MCF 10A (cell line): ENCODE data around the gene SDCCAG8. TPM values are rescaled to one million over a fixed set of nuclear protein-coding genes. Genes with fewer than 3 reads are reported as not detected.
A peak's percentile ranks its signal among the peaks of the same experiment; 100 is the strongest.

Experiments used
- BruUV-seq: library from RNA; stranded (reverse); fragments of 400-500 nt; replicated peaks from 2 replicates; lab custom pipeline; 2021; lab: Mats Ljungman, UMichigan
- CTCF ChIA-PET: fragments of 300-600 bp; sonication (Branson Sonifier 250); formaldehyde crosslinking; extraction: SDS; loops from one replicate; lab custom pipeline; 2021; ENCODE audit warnings: antibody characterized with exemption, inconsistent platforms; lab: Yijun Ruan, JAX
- POLR2A ChIA-PET: fragments of 300-600, 350-650 bp; sonication (Branson Sonifier 250); formaldehyde crosslinking; extraction: SDS; loops from one replicate; lab custom pipeline; 2020; ENCODE audit warnings: antibody characterized with exemption, inconsistent platforms; lab: Yijun Ruan, JAX
- DNase-seq: peaks from one replicate; pipeline ENCODE4 v3.0.0-alpha.2; 2018; ENCODE audit not compliant: unreplicated experiment
- H3K27ac Mint-ChIP-seq: one replicate; pipeline ENCODE4 v1.8.0; 2022; ENCODE audit warnings: mild to moderate bottlenecking, low read depth, mixed read lengths; ENCODE audit not compliant: unreplicated experiment
- H3K27me3 Mint-ChIP-seq: one replicate; pipeline ENCODE4 v1.8.0; 2022; ENCODE audit warnings: mixed read lengths; ENCODE audit not compliant: insufficient read depth, unreplicated experiment
- H3K36me3 Mint-ChIP-seq: one replicate; pipeline ENCODE4 v1.8.0; 2022; ENCODE audit warnings: mild to moderate bottlenecking, moderate library complexity, mixed read lengths; ENCODE audit not compliant: insufficient read depth, unreplicated experiment
- H3K4me1 Mint-ChIP-seq: one replicate; pipeline ENCODE4 v1.8.0; 2022; ENCODE audit warnings: mixed read lengths; ENCODE audit not compliant: insufficient read depth, unreplicated experiment
- H3K4me3 Mint-ChIP-seq: one replicate; pipeline ENCODE4 v1.8.0; 2022; ENCODE audit warnings: mild to moderate bottlenecking, moderate library complexity, mixed read lengths; ENCODE audit not compliant: unreplicated experiment
- H3K9me3 Mint-ChIP-seq: one replicate; pipeline ENCODE4 v1.8.0; 2022; ENCODE audit warnings: mixed read lengths; ENCODE audit not compliant: unreplicated experiment
- intact Hi-C: fragments of 100-400 bp; cut with micrococcal nuclease; formaldehyde crosslinking; loops from 2 replicates; pipeline ENCODE4 v1.14.1; 2022
- total RNA-seq: library from RNA; stranded (reverse); gene quantifications from 2 replicates; pipeline ENCODE4 v1.2.3, GENCODE V29; 2022
- TF ChIP-seq, protein P1 (sequence below): fragments of 200-600 bp; IDR thresholded peaks from one replicate; pipeline ENCODE4 v1.8.0; 2022; ENCODE audit warnings: antibody characterized with exemption, mild to moderate bottlenecking; ENCODE audit not compliant: unreplicated experiment

The SDCCAG8 gene
- total RNA-seq, 1 experiment from 2014 or later: 128 TPM

DNA sequence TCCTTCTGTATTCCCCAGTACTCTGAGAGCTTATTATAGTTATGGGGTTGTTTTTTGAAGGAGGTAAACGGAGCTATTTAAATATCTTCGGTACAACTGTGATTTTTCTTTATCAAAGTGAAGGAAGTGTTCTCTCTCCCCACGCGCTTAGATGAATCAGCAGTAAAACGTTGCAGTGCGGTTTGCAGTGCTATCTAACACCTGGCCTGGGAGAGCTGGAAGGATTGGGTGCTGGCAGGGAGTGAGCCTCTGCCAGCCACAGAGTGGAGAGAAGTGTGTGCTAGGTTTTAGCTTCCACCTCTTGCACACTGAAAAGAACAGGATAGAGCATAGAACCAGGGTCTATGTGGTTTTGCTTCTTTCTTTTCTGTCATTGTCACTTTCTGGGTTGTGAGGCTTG, 165.9 kb downstream of the SDCCAG8 start:
- Mint-ChIP-seq H3K36me3 (peaks cover 29% of the 10 kb centered on the region), H3K4me1 (peaks cover 14% of the 10 kb centered on the region), H3K27me3 (no peaks in the 10 kb centered on the region), H3K4me3 (no peak overlapping the region), H3K9me3 (no peaks in the 10 kb centered on the region), H3K27ac (no peak overlapping the region)
- intact Hi-C loops: no loop called here
- ChIA-PET POLR2A (interaction anchor here (0.6 to 1.2 kb wide), 2 partner anchors 12 to 71 kb away, joined by 3 to 4 read pairs; no protein-coding TSS in a partner anchor), CTCF (interaction anchor here (0.5 to 1.1 kb wide), 3 partner anchors 12 to 422 kb away, joined by 3 read pairs; no protein-coding TSS in a partner anchor)
- no TSS peak for BruUV-seq
- DNase-seq: peak; percentile 66
- TF ChIP-seq, protein P1, sequence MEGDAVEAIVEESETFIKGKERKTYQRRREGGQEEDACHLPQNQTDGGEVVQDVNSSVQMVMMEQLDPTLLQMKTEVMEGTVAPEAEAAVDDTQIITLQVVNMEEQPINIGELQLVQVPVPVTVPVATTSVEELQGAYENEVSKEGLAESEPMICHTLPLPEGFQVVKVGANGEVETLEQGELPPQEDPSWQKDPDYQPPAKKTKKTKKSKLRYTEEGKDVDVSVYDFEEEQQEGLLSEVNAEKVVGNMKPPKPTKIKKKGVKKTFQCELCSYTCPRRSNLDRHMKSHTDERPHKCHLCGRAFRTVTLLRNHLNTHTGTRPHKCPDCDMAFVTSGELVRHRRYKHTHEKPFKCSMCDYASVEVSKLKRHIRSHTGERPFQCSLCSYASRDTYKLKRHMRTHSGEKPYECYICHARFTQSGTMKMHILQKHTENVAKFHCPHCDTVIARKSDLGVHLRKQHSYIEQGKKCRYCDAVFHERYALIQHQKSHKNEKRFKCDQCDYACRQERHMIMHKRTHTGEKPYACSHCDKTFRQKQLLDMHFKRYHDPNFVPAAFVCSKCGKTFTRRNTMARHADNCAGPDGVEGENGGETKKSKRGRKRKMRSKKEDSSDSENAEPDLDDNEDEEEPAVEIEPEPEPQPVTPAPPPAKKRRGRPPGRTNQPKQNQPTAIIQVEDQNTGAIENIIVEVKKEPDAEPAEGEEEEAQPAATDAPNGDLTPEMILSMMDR: no peak

DNA sequence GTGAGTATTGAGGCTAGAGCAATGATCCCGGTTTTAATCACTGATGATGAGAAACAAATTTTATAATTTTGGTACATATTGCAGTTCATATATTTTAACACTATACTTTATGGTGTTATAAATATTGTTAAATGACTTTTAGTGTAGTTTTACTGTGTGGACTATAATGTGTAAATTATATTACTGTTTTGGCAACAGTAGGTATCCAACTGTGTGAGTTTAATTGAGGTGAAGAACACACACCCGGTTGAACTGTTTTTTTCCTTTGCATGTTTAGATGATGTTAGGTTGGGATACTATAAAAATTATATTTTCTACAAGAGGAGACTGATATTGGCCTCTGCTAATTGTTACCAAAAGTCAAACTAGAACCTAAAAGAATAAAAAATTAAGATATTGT, 166.5 kb downstream of the SDCCAG8 start:
- no TSS peak for BruUV-seq
- no peaks in the 10 kb centered on the region for H3K9me3 Mint-ChIP-seq
- no peaks in the 10 kb centered on the region for H3K27me3 Mint-ChIP-seq
- POLR2A ChIA-PET: interaction anchor here (0.7 kb wide), 1 partner anchor 169 kb away, joined by 3 read pairs; no protein-coding TSS in a partner anchor
- no peak for DNase-seq
- peaks cover 29% of the 10 kb centered on the region for H3K36me3 Mint-ChIP-seq
- intact Hi-C loops: no loop called here
- CTCF ChIA-PET: interaction anchor here (0.6 kb wide), 1 partner anchor 421 kb away, joined by 3 read pairs; no protein-coding TSS in a partner anchor
- no peak overlapping the region for H3K27ac Mint-ChIP-seq
- TF ChIP-seq, protein P1: no peak
- H3K4me1 Mint-ChIP-seq: peaks cover 14% of the 10 kb centered on the region
- no peak overlapping the region for H3K4me3 Mint-ChIP-seq

DNA sequence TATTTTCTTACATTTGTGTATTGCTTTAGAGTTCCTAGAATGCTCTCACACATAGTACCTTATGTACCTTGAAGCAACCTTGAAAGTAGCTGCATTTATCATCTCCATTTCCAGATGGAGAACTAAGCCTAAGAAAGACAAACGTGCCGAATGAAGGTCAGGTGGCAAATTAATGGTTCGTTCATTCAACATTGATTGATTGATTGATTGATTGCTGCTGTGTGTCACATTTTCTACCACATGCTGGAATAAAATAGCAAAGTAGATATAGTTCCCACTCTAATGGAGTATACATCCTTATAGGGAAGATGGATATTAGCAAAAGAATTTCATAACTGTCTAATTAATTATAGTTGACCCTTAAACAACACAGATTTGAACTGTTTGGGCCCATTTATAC, 172.2 kb downstream of the SDCCAG8 start:
- H3K9me3 Mint-ChIP-seq: no peaks in the 10 kb centered on the region
- TF ChIP-seq, protein P1: no peak
- no peaks in the 10 kb centered on the region for H3K4me1 Mint-ChIP-seq
- intact Hi-C loops: no loop called here
- H3K27ac Mint-ChIP-seq: no peak overlapping the region
- BruUV-seq: no TSS peak
- no peaks in the 10 kb centered on the region for H3K27me3 Mint-ChIP-seq
- CTCF ChIA-PET: interaction anchor here (0.8 to 1.7 kb wide), 2 partner anchors 13 to 19 kb away, joined by 3 to 4 read pairs; no protein-coding TSS in a partner anchor
- DNase-seq: no peak
- no peak overlapping the region for H3K4me3 Mint-ChIP-seq
- peaks cover 39% of the 10 kb centered on the region for H3K36me3 Mint-ChIP-seq
- POLR2A ChIA-PET: no interaction called here

DNA sequence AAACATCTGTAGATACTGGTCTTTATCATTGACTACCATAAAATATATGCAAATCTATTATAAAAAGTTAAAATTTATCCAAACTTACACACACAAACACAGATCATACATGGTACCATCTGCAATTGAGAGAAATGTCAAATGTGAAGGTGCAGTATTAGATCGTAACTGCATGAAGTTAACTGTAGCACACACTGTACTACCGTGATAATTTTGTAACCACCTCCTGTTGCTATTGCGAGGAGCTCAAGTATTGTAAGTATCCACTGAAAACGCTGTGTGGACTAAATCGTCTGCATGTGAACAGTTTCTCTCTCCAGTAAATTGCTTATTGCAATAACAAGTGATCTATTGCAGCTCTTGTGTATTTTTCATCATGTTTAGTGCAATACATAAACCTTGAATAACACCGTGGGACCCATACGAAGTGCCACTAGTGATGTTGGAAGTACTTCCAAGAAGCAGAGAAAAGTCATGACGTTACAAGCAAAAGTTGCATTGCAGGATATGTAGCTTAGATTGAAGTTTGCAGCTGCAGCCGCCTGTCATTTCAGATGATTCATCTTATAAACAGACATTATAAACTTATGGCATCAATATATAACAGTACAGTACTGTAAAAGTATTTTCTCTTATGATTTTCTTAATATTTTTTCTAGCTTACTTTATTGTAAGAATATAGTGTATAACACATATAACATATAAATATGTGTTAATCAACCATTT, 172.9 kb downstream of the SDCCAG8 start:
- no peaks in the 10 kb centered on the region for H3K9me3 Mint-ChIP-seq
- no peak for DNase-seq
- H3K4me1 Mint-ChIP-seq: no peaks in the 10 kb centered on the region
- intact Hi-C loops: no loop called here
- no peaks in the 10 kb centered on the region for H3K27me3 Mint-ChIP-seq
- CTCF ChIA-PET: interaction anchor here (0.6 to 1.7 kb wide), 3 partner anchors 14 to 255 kb away, joined by 3 to 5 read pairs (median 4); no protein-coding TSS in a partner anchor
- POLR2A ChIA-PET: no interaction called here
- BruUV-seq: no TSS peak
- TF ChIP-seq, protein P1: no peak
- H3K4me3 Mint-ChIP-seq: no peak overlapping the region
- H3K36me3 Mint-ChIP-seq: peaks cover 39% of the 10 kb centered on the region
- no peak overlapping the region for H3K27ac Mint-ChIP-seq
